ENCODE data around the gene KPNA6.
"Not testable (repeated sequence)": the region's sequence is repeated elsewhere in the genome, so short reads cannot be mapped to it uniquely, and the experiment has no call there.

DNA sequence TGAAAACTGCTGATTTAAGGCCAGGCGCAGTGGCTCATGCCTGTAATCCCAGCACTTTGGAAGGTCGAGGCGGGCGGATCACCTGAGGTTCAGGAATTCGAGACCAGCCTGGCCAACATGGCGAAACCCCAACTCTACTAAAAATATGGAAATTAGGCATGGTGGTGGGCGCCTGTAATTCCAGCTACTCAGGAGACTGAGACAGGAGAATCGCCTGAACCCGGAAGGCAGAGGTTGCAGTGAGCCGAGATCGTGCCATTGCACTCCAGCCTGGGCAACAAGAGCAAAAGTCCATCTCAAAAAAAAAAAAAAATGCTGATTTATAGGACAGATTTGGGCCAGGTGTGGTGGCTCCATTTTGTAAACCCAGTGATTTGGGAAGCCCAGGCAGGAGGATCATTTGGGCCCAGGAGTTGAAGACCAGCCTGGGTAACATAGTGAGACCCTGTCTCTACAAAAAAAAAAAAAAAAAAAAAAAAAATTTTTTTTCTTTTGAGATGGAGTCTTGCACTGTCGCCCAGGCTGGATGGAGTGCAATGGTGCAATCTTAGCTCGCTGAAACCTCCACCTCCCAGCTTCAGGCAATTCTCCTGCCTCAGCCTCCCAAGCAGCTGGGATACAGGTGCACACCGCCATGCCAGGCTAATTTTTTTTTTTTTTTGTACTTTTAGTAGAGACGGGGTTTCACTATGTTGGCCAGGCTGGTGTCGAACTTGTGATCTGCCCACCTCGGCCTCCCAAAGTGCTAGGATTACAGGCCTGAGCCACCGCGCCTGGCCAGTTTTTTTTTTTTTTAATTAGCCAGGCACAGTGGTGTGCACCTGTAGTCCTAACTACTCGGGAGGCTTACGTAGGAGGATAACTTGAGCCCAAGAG, 42.0 kb upstream of the KPNA6 start:
- TF ChIP-seq, protein P1, sequence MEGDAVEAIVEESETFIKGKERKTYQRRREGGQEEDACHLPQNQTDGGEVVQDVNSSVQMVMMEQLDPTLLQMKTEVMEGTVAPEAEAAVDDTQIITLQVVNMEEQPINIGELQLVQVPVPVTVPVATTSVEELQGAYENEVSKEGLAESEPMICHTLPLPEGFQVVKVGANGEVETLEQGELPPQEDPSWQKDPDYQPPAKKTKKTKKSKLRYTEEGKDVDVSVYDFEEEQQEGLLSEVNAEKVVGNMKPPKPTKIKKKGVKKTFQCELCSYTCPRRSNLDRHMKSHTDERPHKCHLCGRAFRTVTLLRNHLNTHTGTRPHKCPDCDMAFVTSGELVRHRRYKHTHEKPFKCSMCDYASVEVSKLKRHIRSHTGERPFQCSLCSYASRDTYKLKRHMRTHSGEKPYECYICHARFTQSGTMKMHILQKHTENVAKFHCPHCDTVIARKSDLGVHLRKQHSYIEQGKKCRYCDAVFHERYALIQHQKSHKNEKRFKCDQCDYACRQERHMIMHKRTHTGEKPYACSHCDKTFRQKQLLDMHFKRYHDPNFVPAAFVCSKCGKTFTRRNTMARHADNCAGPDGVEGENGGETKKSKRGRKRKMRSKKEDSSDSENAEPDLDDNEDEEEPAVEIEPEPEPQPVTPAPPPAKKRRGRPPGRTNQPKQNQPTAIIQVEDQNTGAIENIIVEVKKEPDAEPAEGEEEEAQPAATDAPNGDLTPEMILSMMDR (IDR thresholded peaks at IDR 0.05): not testable (repeated sequence)
- 0 out of 2 replicates have a peak, but pooled peaks have one; percentile 30 for TF ChIP-seq POLR2AphosphoS5 (IDR thresholded peaks at IDR 0.05; ENCODE audit: low read depth, low read length)
- TF ChIP-seq, protein P2, sequence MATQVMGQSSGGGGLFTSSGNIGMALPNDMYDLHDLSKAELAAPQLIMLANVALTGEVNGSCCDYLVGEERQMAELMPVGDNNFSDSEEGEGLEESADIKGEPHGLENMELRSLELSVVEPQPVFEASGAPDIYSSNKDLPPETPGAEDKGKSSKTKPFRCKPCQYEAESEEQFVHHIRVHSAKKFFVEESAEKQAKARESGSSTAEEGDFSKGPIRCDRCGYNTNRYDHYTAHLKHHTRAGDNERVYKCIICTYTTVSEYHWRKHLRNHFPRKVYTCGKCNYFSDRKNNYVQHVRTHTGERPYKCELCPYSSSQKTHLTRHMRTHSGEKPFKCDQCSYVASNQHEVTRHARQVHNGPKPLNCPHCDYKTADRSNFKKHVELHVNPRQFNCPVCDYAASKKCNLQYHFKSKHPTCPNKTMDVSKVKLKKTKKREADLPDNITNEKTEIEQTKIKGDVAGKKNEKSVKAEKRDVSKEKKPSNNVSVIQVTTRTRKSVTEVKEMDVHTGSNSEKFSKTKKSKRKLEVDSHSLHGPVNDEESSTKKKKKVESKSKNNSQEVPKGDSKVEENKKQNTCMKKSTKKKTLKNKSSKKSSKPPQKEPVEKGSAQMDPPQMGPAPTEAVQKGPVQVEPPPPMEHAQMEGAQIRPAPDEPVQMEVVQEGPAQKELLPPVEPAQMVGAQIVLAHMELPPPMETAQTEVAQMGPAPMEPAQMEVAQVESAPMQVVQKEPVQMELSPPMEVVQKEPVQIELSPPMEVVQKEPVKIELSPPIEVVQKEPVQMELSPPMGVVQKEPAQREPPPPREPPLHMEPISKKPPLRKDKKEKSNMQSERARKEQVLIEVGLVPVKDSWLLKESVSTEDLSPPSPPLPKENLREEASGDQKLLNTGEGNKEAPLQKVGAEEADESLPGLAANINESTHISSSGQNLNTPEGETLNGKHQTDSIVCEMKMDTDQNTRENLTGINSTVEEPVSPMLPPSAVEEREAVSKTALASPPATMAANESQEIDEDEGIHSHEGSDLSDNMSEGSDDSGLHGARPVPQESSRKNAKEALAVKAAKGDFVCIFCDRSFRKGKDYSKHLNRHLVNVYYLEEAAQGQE (IDR thresholded peaks at IDR 0.05; ENCODE audit: insufficient read depth in 1 of 2, low read depth in 2 of 2, low read length in 1 of 2): not testable (repeated sequence)
- not testable (repeated sequence) for TF ChIP-seq SIN3A (IDR thresholded peaks at IDR 0.05; ENCODE audit: borderline replicate concordance, insufficient read depth, low read depth, low read length); TCF7L2 (IDR thresholded peaks at IDR 0.05; ENCODE audit: low read depth, low read length)

All from Panc1 (cell line).